ENCODE measurements around the gene MGA.

GRCh38 chr15:41789236-41789635, 129.0 kb downstream of the MGA start:
- TF ChIP-seq EZH2 (IDR thresholded peaks at IDR 0.05; ENCODE audit: insufficient read depth, poor library complexity, severe bottlenecking) (no peak), EZH2phosphoT487 (IDR thresholded peaks at IDR 0.05; ENCODE audit: insufficient read depth, low read depth) (no peak)
